ENCODE data around the gene RAB20. TPM values are rescaled to one million over a fixed set of nuclear protein-coding genes. Genes with fewer than 3 reads are reported as not detected.

RAB20 gene
- total and polyA plus RNA-seq, 4 donors, result 9.8 to 36.9 (median 25.2) TPM

DNA sequence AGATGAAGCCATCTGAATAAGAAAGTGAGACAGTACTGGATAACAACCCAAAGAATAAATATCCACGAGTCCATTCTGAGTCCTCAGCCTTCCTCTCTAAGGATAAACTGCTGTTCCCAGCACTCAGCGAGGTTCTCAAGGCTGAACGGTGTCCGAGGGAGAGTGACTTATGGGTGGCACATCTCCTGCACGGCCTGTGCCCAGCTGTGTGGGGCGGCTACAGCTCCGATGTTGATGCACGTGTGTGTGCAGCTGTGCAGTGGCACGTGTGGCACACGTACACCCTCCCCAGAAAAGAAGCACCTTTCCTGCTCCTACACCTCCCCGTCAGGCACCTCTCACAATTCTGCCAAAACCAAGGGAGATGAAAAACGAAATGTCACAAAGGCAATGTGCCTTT is 45.0 kb downstream of the RAB20 start:
- Histone ChIP-seq H3K27ac (ENCODE audit: low read depth in 1 of 2, low read length in 2 of 2) (no peak overlapping the region), H3K9ac (ENCODE audit: low read depth in 1 of 2, low read length in 2 of 2) (no peak overlapping the region), H3K36me3 (ENCODE audit: control insufficient read depth in 4 of 4, insufficient read depth in 3 of 4, low read depth in 1 of 4, low read length in 3 of 4) (peaks cover 0 to 3% (median 0%) of the 10 kb centered on the region in 4 donors), H3K27me3 (ENCODE audit: control insufficient read depth in 4 of 4, insufficient read depth in 4 of 4, low read length in 3 of 4) (no peaks in the 10 kb centered on the region), H3K4me3 (ENCODE audit: low read depth in 1 of 3, low read length in 3 of 3) (no peak overlapping the region), H3K9me3 (ENCODE audit: control insufficient read depth in 4 of 4, low read length in 3 of 4) (no peaks in the 10 kb centered on the region), H3K4me1 (ENCODE audit: control insufficient read depth in 4 of 4, insufficient read depth in 4 of 4, low read length in 3 of 4) (peaks cover 6 to 15% (median 14%) of the 10 kb centered on the region in 4 donors)
- DNase-seq (ENCODE audit: low spot score), result no peak
- WGBS, result 87% methylated on average over 12 of the region's 12 CpGs
- TF ChIP-seq RXRA (IDR thresholded peaks at IDR 0.05), result no peak
- no peak for TF ChIP-seq FOXA1 (IDR thresholded peaks at IDR 0.05)
- TF ChIP-seq, protein P1, sequence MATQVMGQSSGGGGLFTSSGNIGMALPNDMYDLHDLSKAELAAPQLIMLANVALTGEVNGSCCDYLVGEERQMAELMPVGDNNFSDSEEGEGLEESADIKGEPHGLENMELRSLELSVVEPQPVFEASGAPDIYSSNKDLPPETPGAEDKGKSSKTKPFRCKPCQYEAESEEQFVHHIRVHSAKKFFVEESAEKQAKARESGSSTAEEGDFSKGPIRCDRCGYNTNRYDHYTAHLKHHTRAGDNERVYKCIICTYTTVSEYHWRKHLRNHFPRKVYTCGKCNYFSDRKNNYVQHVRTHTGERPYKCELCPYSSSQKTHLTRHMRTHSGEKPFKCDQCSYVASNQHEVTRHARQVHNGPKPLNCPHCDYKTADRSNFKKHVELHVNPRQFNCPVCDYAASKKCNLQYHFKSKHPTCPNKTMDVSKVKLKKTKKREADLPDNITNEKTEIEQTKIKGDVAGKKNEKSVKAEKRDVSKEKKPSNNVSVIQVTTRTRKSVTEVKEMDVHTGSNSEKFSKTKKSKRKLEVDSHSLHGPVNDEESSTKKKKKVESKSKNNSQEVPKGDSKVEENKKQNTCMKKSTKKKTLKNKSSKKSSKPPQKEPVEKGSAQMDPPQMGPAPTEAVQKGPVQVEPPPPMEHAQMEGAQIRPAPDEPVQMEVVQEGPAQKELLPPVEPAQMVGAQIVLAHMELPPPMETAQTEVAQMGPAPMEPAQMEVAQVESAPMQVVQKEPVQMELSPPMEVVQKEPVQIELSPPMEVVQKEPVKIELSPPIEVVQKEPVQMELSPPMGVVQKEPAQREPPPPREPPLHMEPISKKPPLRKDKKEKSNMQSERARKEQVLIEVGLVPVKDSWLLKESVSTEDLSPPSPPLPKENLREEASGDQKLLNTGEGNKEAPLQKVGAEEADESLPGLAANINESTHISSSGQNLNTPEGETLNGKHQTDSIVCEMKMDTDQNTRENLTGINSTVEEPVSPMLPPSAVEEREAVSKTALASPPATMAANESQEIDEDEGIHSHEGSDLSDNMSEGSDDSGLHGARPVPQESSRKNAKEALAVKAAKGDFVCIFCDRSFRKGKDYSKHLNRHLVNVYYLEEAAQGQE (IDR thresholded peaks at IDR 0.05), result no peak
- TF ChIP-seq JUND (IDR thresholded peaks at IDR 0.05), result no peak
- no peak for TF ChIP-seq NR2F2 (IDR thresholded peaks at IDR 0.05)
- TF ChIP-seq, protein P2, sequence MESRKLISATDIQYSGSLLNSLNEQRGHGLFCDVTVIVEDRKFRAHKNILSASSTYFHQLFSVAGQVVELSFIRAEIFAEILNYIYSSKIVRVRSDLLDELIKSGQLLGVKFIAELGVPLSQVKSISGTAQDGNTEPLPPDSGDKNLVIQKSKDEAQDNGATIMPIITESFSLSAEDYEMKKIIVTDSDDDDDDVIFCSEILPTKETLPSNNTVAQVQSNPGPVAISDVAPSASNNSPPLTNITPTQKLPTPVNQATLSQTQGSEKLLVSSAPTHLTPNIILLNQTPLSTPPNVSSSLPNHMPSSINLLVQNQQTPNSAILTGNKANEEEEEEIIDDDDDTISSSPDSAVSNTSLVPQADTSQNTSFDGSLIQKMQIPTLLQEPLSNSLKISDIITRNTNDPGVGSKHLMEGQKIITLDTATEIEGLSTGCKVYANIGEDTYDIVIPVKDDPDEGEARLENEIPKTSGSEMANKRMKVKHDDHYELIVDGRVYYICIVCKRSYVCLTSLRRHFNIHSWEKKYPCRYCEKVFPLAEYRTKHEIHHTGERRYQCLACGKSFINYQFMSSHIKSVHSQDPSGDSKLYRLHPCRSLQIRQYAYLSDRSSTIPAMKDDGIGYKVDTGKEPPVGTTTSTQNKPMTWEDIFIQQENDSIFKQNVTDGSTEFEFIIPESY (IDR thresholded peaks at IDR 0.05), result no peak
- TF ChIP-seq SP1 (IDR thresholded peaks at IDR 0.05), result no peak

DNA sequence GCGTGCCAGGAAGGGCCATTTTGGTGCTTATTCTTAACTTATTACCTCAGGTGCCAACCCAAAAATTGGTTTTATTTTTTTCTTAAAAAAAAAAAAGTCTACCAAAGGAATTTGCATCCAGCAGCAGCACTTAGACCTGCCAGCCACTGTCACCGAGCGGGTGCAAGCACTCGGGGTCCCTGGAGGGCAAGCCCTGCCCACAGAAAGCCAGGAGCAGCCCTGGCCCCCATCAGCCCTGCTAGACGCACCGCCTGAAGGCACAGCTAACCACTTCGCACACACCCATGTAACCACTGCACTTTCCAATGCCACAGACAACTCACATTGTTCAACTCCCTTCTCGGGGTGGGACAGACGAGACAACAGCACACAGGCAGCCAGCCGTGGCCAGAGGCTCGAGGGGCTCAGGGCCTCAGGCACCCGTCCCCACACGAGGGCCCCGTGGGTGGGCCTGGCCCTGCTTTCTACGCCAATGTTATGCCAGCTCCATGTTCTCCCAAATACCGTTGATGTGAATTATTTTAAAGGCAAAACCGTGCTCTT is 49.3 kb downstream of the RAB20 start:
- TF ChIP-seq JUND (IDR thresholded peaks at IDR 0.05) (no peak), FOXA1 (IDR thresholded peaks at IDR 0.05) (no peak), RAD21 (IDR thresholded peaks at IDR 0.05) (no peak), SP1 (IDR thresholded peaks at IDR 0.05) (no peak), YY1 (IDR thresholded peaks at IDR 0.05) (no peak), EGR1 (IDR thresholded peaks at IDR 0.05; ENCODE audit: low read depth in 2 of 2) (no peak), HNF4G (IDR thresholded peaks at IDR 0.05) (no peak), FOXA2 (IDR thresholded peaks at IDR 0.05) (no peak), TAF1 (conservative IDR thresholded peaks at IDR 0.05) (no peak), GABPA (IDR thresholded peaks at IDR 0.05 in 1 of 2, conservative IDR thresholded peaks at IDR 0.05 in 1 of 2) (no peak), RXRA (IDR thresholded peaks at IDR 0.05) (no peak), NR2F2 (IDR thresholded peaks at IDR 0.05) (no peak), HNF4A (conservative IDR thresholded peaks at IDR 0.05) (no peak)
- TF ChIP-seq, protein P2 (IDR thresholded peaks at IDR 0.05), result no peak
- TF ChIP-seq, protein P3, sequence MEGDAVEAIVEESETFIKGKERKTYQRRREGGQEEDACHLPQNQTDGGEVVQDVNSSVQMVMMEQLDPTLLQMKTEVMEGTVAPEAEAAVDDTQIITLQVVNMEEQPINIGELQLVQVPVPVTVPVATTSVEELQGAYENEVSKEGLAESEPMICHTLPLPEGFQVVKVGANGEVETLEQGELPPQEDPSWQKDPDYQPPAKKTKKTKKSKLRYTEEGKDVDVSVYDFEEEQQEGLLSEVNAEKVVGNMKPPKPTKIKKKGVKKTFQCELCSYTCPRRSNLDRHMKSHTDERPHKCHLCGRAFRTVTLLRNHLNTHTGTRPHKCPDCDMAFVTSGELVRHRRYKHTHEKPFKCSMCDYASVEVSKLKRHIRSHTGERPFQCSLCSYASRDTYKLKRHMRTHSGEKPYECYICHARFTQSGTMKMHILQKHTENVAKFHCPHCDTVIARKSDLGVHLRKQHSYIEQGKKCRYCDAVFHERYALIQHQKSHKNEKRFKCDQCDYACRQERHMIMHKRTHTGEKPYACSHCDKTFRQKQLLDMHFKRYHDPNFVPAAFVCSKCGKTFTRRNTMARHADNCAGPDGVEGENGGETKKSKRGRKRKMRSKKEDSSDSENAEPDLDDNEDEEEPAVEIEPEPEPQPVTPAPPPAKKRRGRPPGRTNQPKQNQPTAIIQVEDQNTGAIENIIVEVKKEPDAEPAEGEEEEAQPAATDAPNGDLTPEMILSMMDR (IDR thresholded peaks at IDR 0.05; ENCODE audit: low read depth, low read length, missing input control), result no peak
- TF ChIP-seq, protein P1 (IDR thresholded peaks at IDR 0.05), result no peak
- TF ChIP-seq, protein P4, sequence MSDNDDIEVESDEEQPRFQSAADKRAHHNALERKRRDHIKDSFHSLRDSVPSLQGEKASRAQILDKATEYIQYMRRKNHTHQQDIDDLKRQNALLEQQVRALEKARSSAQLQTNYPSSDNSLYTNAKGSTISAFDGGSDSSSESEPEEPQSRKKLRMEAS (IDR thresholded peaks at IDR 0.05), result no peak
- H3K27me3 ChIP-seq (ENCODE audit: control insufficient read depth in 4 of 4, insufficient read depth in 4 of 4, low read length in 3 of 4), result no peaks in the 10 kb centered on the region
- H3K9me3 ChIP-seq (ENCODE audit: control insufficient read depth in 4 of 4, low read length in 3 of 4), result no peaks in the 10 kb centered on the region
- H3K9ac ChIP-seq (ENCODE audit: low read depth in 1 of 2, low read length in 2 of 2), result no peak overlapping the region
- no peaks in the 10 kb centered on the region for H3K36me3 ChIP-seq (ENCODE audit: control insufficient read depth in 4 of 4, insufficient read depth in 3 of 4, low read depth in 1 of 4, low read length in 3 of 4)
- H3K27ac ChIP-seq (ENCODE audit: low read depth in 1 of 2, low read length in 2 of 2), result no peak overlapping the region
- H3K4me1 ChIP-seq (ENCODE audit: control insufficient read depth in 4 of 4, insufficient read depth in 4 of 4, low read length in 3 of 4), result peaks cover 4 to 11% (median 9%) of the 10 kb centered on the region in 4 donors
- WGBS, result 92% methylated on average over 17 of the region's 17 CpGs
- H3K4me3 ChIP-seq (ENCODE audit: low read depth in 1 of 3, low read length in 3 of 3), result no peak overlapping the region
- no peak for DNase-seq (ENCODE audit: low spot score)

Measured in liver (tissue), 9 donors.